Measurements from ENCODE around the gene CXCR4.

The CXCR4 gene

DNA sequence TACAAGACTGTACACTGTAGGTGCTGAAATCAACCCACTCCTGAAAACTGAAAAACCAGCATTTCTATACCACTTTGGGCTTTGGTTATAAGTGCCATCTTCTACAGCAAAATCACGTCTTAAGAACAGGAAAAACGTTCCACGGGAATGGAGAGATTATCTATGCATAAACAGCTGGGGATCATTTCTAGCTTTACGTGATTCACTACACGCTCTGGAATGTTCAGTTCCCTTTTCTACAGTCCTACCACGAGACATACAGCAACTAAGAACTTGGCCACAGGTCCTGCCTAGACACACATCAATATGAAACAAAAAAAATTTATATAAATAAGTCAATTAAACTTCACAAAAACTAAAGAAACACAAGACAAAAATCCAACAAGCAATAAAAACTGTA, 3.6 kb downstream of the CXCR4 start:
- no peak for TF ChIP-seq GATA2 (IDR thresholded peaks at IDR 0.05; ENCODE audit: low read depth, low read length)
- no peak for TF ChIP-seq GATA3 (IDR thresholded peaks at IDR 0.05; ENCODE audit: low read depth, low read length)

DNA sequence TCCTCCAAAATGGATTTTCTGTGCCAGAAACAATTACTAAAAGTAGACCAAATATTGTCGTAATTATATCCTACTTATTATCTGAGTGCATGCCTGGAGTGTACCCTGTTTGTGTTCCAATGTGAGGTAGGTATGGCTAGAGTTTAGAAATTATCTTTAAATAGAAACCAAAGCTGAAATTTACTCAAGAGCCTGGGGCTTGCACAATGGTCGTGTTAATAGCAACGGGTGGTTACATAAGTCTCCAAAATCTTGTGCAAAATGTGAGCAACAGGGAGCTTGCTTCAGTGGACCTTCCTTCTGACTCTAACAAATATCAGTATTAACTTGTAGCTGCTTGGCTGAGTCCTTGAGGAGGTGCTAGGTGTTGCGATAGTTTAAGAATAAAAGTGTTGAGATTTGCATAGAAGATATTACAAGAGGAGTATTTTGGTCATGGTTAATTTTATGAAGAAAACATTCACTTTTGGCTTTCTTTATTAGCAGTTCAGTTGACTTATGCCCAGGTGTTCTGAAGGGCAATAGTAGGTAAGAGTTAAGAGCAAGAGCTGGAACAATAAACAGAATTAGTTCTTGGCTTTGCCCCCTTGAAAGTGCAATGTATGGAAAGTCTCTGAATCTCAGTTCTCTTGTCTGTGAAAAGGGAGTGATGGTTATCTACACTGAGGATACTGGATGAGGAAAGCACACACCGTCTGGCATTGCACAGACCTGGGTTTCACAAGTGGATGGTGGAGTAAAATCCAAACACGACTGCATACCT, 4.6 kb downstream of the CXCR4 start:
- TF ChIP-seq GATA3 (IDR thresholded peaks at IDR 0.05; ENCODE audit: low read depth, low read length): no peak; the same call in 1 of the 2 replicates
- TF ChIP-seq GATA2 (IDR thresholded peaks at IDR 0.05; ENCODE audit: low read depth, low read length): peak; percentile 82

DNA sequence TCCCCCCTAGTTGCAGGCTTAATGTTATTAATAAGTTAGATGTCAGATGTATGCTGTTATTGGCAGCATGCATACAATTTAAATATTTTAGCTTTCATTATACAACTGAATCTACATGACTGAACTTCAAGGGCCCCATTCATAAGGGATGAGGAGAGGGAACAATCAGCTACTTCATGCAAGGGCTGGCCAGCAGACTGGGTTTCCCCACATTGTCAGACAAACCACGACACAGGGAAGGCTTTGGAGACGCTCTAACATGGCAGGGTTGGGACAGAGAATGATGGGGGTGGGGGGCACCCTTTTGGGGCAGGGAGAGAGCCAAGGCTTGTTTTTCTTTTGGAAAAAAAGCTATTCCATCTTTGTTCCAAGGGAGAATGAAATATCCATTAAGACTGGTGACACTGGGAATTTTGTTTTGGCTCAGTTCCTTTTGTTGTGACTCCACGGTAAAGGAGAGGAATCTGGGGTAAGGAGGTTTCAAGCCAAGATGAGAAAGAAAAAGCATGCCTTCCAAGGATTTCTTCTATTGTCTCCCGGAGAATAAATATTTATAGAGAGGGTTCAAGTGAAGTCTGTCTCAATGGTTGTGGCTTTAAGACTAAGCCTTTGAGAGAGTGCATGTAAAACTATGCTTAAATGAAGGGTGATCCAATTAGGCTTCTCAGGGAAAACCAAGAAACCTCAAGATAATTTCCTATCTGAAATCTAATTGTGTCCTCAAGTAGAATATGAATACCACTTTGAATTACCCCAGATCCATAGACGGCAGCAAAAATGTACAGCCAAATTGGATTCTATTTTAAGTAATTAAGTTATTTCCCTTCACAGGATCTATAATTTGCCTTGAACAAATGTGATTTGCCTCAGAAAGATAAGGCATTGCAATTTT, 5.4 kb downstream of the CXCR4 start:
- TF ChIP-seq GATA3 (IDR thresholded peaks at IDR 0.05; ENCODE audit: low read depth, low read length) (peak; percentile 89), GATA2 (IDR thresholded peaks at IDR 0.05; ENCODE audit: low read depth, low read length) (no peak; the same call in 1 of the 2 replicates)

DNA sequence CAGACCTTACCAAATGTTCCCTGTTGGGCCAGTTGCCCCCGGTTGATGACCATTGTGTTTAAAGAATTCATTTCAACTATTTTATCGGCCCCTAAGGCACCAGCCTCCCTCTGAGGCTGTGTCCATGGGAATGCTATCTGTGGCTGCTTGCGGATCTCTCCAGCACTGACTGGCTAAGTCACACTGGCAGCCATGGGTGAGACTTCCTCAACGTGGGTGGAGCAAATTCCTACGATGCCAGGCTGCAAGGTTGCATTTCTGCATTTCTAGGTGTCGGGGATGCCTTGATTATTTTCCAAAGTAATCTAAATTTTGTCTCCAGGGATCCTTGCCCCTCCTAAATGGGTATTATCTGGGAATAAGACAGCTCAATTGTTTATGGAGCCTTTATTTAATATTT, 6.2 kb downstream of the CXCR4 start:
- TF ChIP-seq GATA3 (IDR thresholded peaks at IDR 0.05; ENCODE audit: low read depth, low read length) (no peak), GATA2 (IDR thresholded peaks at IDR 0.05; ENCODE audit: low read depth, low read length) (no peak)

DNA sequence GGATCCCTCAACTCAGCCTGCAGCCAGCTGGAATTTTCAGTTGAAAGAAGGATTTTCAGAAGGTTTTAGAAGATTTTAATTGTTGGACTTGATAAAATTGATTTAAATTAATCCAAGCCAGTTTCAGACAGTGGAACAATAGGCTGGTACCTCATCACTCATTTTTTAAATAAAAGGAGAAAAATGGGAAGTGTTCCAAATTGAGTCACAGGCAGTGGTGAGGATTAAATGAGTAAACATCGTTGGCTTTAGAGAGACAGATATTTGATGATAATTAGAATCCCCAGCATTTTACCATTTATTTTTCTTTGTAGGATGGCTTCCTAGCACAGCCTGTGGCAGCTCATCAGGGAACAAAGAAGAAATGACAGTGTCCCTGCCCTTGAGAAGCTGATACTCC, 7.4 kb downstream of the CXCR4 start:
- TF ChIP-seq GATA3 (IDR thresholded peaks at IDR 0.05; ENCODE audit: low read depth, low read length): no peak
- no peak for TF ChIP-seq GATA2 (IDR thresholded peaks at IDR 0.05; ENCODE audit: low read depth, low read length)

DNA sequence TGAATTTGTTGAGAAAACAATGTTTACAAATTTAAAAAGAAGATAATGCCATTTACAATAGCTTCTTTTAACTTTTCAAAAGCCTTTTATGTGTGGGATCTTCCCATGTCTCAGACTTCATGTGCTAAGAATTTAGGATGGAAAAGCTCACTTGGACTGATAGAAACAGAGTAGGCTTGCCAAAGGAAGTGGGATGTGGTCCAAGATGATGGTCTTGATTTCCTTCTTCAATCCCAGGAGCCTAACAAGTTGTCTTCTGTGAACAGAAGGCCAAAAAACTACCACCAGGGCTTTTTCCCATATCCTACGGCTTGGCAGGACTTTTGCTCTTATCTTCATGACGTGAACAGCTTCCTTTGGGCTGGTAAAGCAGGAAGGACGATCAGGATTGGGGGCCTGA, 9.5 kb downstream of the CXCR4 start:
- no peak for TF ChIP-seq GATA2 (IDR thresholded peaks at IDR 0.05; ENCODE audit: low read depth, low read length)

DNA sequence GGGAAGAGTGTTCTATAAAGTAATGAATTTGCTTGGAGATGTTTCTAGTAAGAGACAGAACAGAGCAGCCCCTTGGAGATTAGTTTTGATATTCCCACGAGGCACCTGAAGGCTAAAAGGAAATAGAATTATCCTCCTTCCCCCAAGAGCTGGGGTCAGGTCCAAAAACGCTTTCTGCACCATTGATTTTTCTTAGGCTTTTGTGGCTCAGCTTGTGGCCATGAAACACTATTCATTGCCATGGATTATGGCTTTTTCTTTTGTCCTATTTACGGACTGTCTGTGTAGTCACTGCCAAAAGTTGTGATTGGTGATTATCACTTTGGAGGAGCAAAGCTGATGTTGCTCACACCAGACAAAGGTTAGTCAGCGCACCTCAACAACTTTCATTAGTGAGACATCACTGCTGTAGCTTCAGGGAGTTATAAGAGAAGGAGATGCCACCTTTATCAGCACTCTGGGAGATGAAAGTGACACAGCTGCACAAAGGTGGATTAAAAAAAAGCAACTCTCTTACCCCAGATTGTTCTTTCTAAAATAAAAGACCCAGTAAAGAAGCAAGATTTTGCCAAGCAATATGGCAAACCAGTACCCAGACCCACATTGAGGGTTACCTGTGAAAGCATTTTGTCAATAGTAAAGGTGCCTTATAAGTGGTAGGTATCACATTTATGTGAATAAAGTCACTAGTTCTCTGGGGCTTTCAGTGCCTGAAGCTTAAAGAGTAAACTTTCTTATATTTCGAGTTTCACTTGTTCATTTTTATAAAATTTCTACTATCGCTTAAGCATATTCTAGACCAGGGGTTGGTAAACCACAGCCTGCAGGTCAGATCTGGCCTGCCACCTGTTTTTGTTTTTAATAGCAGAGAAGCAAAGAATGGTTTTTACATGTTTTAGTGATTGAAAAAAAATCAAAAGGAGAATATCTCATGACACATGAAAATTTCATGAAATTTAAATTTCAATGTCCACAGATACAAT, 10.6 kb downstream of the CXCR4 start:
- no peak for TF ChIP-seq GATA3 (IDR thresholded peaks at IDR 0.05; ENCODE audit: low read depth, low read length)
- no peak for TF ChIP-seq GATA2 (IDR thresholded peaks at IDR 0.05; ENCODE audit: low read depth, low read length)

DNA sequence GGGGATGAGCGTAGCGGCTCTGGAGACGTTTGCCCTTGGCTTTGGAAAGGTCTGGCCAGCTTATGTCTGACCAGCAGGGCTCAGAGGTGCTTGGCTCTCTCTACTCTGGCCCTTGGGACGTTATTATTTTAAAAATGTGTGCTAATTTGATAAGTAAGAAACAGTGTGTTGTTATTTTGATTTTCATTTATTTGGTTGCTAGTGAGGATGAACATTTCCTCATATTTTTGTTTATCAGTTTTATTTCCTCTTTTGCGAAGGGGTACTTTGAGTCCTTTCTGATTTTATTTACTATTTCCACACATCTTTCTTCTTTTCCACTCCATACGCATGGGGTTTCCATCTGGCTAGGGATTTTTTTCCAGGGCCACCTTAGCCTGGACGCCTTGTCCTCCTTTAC, 11.4 kb downstream of the CXCR4 start:
- TF ChIP-seq GATA3 (IDR thresholded peaks at IDR 0.05; ENCODE audit: low read depth, low read length) (no peak), GATA2 (IDR thresholded peaks at IDR 0.05; ENCODE audit: low read depth, low read length) (no peak)

DNA sequence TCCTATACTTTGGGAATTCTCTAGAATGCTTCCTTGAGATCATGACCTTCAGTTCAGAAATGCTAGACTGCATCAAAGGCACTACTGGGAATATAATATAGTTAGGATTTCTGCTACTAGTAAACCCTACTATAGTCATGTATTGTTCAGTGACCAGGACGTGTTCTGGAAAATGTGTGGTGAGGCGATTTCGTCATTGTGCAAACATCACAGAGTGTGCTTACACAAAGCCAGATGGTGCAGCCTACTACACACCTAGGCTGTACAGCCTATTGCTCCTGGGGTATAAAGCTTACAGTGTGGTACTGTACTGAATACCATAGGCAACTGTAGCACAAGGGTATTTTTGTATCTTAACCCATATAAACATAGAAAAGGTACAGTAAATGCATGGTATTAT, 13.0 kb downstream of the CXCR4 start:
- TF ChIP-seq GATA3 (IDR thresholded peaks at IDR 0.05; ENCODE audit: low read depth, low read length): no peak
- TF ChIP-seq GATA2 (IDR thresholded peaks at IDR 0.05; ENCODE audit: low read depth, low read length): no peak

DNA sequence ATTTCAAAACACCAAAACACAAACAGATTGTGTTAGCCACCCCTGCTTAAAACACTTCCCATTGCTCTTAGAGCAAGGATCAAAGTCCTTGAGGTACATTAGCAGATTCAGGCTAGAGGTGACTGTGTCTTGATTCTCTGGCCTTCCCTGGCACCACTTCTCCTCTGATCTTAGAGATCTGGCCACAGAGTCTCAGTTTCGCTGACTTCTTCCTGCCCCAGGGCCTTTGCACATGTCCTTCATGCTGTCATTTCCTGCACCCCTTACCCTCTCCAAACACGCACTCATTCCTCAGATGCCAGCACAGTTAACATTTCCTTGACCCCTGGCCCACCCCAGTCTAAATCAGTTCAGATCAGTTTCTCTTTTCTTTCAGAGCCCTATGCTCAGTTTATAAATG, 16.9 kb downstream of the CXCR4 start:
- TF ChIP-seq GATA2 (IDR thresholded peaks at IDR 0.05; ENCODE audit: low read depth, low read length): no peak
- no peak for TF ChIP-seq GATA3 (IDR thresholded peaks at IDR 0.05; ENCODE audit: low read depth, low read length)

DNA sequence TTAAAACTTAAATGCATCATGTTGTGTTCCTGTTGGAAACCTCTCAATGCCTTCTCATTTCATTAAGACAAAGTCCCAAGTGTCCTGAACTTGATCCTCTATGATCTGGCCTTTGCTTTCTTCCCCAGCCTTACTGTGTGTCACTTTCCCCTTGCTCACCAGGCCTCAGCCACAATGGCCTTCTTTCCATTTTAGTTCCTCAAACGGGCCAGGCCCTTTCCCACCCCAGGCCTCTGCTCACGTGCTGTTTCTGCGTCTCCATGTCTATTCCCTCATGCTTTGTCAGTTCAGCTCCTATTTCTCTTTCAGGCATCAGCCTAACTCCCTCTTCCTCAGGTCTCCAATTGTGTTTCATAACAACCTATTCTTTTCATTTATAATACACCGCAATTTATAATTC, 19.5 kb downstream of the CXCR4 start:
- TF ChIP-seq GATA3 (IDR thresholded peaks at IDR 0.05; ENCODE audit: low read depth, low read length) (no peak), GATA2 (IDR thresholded peaks at IDR 0.05; ENCODE audit: low read depth, low read length) (no peak)

DNA sequence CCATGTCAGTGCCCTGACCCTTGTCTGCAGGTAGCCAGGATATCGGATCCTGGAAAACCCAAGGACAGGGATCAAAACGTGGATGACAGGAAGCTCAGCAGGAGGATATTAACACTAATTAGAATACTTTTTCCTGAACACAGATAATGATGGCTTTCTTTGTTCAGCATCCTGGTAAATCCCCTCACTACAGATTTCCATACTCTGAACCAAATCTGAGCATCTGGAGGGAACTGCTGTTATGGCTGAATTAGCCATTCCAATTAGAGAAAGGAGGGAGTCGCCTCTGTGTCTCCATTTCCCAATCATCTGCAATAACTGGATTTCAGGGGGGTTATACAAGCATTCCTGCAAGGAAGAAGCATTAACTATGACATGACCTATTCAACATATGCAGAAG, 24.4 kb downstream of the CXCR4 start:
- TF ChIP-seq GATA3 (IDR thresholded peaks at IDR 0.05; ENCODE audit: low read depth, low read length) (no peak), GATA2 (IDR thresholded peaks at IDR 0.05; ENCODE audit: low read depth, low read length) (no peak)

DNA sequence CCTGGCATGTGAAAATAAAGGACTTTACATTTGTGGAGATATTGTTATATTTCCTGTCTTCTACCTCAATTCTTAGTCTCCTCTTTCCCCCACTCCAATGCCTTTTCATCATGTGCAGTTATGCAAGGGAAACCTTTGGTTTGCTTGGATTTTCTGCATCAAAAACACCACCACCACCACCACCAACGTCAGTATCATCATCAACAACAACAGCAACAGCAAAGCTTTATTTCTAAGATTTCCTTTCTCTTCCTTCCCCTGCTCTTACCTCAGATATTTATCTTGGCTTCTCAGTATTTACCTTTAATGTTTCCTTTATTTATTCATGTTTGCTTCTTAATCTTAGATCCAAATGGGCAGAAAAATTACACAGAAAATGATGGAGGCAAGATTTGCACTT, 26.1 kb downstream of the CXCR4 start:
- no peak for TF ChIP-seq GATA2 (IDR thresholded peaks at IDR 0.05; ENCODE audit: low read depth, low read length)
- TF ChIP-seq GATA3 (IDR thresholded peaks at IDR 0.05; ENCODE audit: low read depth, low read length): no peak
